Head of caudate nucleus (tissue), 42 donors: ENCODE data around the gene COX7B2.

Source experiments
- DNase-seq, 42 donors: peaks; one replicate each; pipeline versions ENCODE4 v3.0.0 to v3.0.0-alpha.2; 2020 to 2021; ENCODE audit warnings: mixed read lengths in 7 of 42
- intact Hi-C: fragments of 100-400 bp; cut with DNase I; formaldehyde crosslinking; loops from one replicate; pipeline ENCODE4 v1.15.0; 2022

Gene COX7B2

DNA sequence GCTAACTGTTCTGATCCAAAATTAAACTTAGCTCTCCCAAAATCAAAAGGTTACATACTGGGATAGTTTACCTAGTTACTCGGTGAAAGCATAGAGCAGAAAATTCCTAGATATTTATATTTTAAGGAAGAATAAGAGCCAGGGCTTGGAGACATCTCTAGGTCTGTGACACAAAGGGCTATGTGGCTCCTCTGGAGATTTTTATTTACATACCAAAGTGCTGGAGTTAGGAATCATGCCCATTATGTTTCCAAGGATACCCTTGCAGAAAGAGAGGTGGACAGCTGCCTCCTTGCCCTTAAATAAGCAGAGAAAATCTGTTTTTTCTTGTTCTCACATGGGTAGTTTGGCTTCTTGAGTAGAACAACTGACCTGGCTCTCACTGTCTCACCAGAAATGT, 9.0 kb downstream of the COX7B2 start:
- intact Hi-C loops, result no loop called here
- DNase-seq, result no peak

DNA sequence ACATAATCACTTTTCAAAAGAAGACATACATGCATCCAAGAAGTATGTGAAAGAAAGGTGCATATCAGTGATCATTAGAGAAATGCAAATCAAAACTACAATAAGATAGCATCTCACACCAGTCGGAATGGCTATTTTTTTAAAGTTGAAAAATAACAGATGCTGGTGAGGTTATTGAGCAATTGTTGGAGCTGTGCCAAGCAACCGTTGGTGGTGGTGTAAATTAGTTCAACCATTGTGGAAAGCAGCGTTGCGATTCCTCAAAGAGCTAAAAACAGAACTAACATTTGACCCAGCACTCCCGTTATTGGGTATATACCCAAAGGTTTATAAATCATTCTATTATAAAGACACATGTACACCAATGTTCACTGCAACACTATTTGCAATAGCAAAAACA, 14.2 kb downstream of the COX7B2 start:
- intact Hi-C loops, result no loop called here
- no peak for DNase-seq

DNA sequence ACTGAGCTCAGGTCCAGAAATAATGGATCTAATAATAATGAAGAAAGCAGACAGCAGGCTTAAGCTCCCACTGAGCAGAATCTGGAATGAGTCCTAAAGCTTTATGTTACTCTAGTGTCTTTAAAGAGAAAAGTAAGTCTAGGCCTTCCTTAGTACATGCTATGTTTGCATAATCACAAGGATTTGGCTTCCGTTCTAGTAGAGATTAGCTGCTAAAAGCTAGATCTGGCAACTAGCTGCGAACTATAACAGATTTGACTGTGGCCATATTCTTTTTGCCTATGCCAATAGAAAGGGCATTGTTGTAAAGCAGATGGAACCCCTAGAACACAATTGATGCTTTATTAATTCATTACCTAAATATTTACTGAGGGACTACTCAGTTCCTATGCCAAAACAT, 19.0 kb downstream of the COX7B2 start:
- DNase-seq, result no peak
- intact Hi-C loops, result no loop called here

DNA sequence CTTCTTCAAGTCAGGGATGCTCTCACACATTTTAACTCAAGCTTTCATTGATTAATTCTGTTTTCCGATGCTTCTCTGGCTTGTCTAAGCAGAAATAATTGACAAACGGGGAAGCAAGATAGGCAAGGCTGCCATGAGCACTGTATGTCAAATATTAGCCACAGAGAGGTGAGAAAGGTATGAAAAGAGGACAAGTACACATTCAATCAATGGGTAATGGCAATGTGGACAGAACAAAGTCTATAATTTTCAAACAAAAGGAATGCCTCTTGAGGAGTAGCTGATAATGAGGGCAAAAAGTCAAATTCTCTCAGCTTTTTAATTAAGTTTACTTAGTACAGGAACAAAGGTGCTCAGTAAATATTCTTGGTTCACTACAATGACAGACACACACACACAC, 19.6 kb downstream of the COX7B2 start:
- intact Hi-C loops, result no loop called here
- DNase-seq, result no peak

DNA sequence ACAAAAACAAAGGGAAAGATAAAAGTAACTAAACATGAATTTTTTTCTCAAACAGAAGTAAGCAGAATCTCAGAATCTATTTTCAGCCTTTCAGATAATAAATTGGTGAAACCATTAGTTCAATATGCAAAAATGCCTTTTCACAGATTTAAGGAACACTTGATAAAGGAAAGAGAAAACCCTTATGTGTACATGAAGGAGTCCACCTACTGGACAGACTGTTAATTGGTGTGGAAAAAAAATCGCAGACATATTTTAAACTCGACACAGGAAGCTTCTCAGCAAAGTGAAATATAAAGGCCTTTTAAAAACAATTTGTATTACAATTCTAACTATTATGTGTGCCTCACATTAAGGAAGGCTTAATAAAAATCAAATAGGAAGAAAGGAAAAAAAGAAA, 22.3 kb downstream of the COX7B2 start:
- intact Hi-C loops, result no loop called here
- no peak for DNase-seq

DNA sequence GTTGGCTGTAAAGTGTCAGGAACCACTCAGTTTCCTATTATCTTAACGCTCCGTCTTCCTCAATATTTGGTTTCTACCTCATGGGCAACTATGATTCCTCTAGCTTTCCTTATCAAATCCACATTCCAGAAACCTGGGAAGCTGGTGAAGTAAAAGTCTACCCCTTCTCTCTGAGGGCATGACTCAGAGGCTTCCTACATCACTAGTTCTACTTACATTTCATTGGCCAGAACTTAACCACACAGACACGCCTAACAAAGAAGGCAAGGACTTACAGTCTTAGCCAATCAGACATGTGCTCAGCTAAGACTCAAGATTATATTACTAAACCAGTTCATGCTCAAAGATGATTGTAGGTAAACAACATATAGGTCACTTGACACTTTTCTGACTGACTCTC, 30.4 kb downstream of the COX7B2 start:
- DNase-seq, result no peak
- intact Hi-C loops, result no loop called here

DNA sequence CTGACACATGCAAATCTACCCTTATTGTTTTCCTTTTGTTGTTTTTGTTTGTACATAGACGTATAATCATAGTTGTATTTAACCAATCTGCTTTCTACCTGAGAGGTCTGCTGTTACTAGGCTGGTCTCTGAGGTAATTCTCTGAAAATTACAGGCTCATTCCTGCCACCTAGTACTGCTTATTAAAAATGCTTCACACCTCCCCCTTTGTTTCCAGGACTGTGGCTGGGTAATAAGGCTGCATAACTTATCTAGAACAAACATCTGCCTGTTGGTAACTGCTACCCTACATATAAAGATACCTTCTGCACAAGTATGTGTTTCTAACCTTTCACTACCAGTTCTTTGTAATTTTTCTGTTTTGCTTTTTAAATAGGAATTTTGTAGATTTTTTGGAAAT, 34.2 kb downstream of the COX7B2 start:
- intact Hi-C loops, result no loop called here
- DNase-seq, result no peak

DNA sequence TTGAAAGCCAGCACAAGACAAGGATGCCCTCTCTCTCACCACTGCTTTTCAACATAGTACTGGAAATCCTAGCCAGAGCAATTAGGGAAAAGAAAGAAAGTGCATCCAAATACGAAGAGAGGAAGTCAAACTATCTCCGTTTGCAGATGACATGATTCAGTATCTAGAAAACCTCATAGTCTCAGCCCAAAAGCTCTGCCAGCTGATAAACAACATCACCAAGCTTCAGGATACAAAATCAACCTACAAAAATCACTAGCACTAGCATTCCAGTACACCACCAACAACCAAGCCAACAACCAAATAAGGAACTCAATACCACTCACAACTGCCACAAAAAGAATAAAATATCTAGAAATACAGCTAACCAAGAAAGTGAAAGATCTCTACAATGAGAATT, 38.6 kb downstream of the COX7B2 start:
- intact Hi-C loops, result no loop called here

DNA sequence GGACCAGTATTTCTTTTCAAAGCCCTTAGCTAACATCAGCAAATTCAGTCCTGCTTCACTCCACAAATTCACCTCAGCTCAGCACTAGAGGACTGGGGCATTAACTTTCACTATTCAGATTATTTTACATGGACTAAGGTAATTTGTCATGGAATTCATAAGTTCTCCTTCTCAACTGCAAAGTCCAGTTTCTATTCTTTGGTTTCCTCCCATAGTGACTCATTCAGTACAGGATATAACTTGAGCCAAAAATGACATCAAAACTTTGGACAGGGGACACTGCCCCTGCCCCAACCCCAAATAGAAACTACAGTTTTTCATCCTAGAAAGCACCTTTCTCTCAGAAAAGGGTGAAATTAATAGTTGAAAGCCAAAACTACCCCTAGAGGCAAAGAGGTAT, 52.7 kb downstream of the COX7B2 start:
- intact Hi-C loops, result no loop called here
- no peak for DNase-seq

More for the DNA sequence above, 38.6 kb downstream of the COX7B2 start:
- no peak for DNase-seq

DNA sequence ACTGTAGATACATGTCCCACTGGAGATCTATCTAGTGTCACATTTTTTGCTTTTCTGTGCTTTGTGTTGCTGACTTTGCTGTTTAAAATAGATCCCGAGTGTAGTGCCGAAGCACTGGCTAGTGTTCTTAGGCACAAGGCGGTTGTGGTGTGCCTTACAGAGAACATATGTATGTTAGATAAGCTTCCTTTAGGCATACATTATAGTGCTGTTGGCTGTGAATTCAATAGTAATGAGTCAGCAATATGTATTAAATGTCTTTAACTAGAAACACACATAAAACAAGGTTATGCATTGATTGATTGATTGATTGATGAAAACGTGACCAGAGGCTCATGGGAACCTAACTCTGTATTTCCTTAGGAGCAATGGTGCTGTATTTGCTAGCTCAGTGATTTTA, 56.2 kb downstream of the COX7B2 start:
- no peak for DNase-seq
- intact Hi-C loops, result no loop called here

DNA sequence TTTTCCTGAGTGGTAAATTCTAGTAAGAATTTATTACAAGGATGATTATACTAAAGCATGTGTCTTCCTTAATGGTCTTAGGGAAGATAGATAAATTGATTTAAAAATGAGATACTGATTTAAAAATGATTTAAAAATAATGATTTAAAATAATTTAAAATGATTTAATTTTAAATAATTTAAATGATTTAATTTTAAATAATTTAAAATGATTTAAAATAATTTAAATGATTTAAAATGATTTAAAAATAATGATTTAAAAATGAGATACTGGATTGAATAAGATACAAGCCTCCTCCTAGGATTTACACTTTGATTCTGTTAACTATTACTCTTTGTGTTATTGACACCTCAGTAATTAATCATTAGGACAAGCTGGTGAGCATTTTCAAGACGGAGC, 59.0 kb downstream of the COX7B2 start:
- DNase-seq, result no peak
- intact Hi-C loops, result no loop called here

DNA sequence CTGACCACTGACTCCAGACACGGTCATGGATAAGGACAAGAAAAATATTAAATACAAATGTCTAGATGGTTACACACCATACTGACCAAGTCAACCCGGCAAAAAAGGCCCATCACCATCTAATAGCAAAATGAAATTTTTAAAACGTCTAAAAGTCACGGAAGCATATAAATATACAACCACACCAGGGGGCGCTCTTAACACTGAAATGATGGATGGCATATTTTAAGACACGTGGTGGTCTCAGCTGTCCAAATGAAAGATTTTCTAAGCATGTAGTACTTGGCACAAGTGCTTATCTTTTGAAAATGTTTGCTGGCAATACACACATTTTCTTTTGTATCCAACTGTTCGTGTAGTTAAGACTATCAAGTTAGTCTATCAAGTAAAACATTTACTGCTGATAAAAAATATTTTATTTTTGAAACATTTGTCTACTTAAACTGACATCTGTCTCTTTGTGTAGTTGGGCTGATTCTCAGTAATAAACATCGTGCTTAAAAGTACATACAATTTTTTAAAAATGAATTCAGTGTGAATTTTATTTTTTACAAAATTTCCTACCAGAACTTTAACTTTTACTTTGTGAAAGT, 64.6 kb downstream of the COX7B2 start:
- DNase-seq, result peak in 35 of 42 donors; percentile 13 to 88 (median 62)
- intact Hi-C loops, result loop anchor here (5.0 to 10.0 kb wide), 2 partner anchors 188 to 540 kb away; partner anchors contain the start of gene GABRB1

DNA sequence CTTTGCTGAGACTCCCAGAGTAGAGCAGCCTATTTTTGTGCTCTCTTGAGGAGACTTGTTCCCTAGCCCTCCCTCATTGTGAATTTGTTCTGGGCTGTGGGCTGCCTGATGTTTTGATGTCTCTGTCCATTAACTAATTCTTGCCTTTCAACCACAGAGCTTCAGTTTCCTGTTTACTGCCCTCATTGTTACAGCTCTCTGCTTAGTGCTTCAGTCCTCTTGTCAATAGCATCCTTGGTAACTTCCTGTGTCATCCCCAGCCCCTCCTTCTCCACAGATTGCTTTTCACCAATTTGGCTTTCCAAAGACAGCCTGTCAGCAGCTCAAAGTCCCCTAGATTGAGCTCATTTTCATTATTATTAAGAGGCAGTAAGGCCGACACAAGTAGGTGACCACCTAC, 69.9 kb downstream of the COX7B2 start:
- DNase-seq, result peak in 21 of 42 donors; percentile 6 to 51 (median 29)
- intact Hi-C loops, result no loop called here

DNA sequence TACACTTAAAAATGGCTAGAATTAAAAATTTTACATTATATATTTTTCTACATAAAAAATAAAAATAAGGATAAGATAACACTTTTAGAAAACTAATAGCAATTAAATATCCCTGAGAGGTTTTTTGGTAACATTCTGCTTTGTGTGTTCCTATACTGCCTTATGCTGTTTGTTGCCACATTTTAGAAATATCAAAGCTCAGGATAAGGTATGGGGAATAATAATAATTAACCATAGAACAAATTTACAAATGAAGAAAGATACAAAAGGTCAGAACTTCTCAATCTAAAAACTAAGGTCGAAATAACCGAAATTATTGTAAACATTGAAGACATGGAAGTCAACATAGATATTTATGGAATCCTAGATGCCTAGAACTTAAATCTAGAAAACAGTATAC, 71.4 kb downstream of the COX7B2 start:
- no peak for DNase-seq
- intact Hi-C loops, result no loop called here

DNA sequence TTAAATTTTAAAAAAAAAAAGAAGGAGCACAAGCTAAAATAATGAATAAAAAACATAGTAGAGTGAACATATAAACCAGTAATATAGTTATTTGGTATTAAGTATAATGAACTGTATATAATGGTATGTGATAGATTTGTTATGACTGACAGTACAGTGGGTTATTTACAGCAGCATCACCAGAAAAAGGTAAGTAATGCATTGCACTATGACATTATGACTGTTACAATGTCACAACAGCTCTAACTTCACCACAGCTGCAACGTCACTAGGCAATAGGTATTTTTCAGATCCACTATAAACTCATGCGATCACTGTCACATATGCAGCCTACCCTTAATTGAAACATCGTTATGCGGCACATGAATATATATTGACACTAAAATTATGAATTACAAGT, 72.5 kb downstream of the COX7B2 start:
- intact Hi-C loops, result no loop called here
- DNase-seq, result no peak

DNA sequence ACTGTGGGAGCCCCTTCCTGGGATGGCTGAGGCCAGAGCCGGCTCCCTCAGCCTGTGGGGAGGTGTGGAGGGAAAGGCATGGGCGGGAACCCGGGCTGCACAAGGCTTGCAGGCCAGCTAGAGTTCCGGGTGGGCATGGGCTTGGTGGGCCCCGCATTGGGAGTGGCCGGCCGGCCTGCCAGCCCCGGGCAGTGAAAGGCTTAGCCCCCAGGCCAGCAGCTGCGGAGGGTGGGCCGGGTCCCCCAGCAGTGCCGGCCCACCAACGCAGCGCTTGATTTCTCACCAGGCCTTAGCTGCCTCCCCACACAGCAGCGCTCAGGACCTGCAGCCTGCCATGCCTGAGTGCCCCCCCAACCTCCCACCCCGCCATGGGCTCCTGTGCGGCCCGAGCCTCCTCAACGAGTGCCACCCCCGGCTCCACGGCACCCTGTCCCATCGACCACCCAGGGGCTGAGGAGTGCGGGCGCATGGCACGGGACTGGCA, 78.0 kb downstream of the COX7B2 start:
- no peak for DNase-seq

DNA sequence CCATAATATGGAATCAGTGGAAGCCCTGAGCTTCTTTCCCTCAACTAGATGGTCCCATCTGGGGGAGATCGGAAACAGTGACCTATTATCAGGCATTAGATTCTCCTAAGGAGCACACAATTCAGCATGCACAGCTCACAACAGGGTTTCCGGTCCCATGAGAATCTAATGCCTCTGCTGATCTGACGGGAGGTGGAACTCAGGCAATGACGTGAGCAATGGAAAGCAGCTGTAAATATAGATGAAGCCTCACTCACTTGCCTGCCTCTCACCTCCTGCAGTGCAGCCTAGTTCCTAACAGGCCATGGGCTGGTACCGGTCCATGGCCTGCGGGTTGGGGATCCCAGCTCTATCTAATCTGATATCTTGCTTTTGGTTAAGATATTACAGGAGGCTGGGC, 88.9 kb downstream of the COX7B2 start:
- DNase-seq, result no peak
- intact Hi-C loops, result no loop called here

More for the DNA sequence above, 78.0 kb downstream of the COX7B2 start:
- intact Hi-C loops, result no loop called here

DNA sequence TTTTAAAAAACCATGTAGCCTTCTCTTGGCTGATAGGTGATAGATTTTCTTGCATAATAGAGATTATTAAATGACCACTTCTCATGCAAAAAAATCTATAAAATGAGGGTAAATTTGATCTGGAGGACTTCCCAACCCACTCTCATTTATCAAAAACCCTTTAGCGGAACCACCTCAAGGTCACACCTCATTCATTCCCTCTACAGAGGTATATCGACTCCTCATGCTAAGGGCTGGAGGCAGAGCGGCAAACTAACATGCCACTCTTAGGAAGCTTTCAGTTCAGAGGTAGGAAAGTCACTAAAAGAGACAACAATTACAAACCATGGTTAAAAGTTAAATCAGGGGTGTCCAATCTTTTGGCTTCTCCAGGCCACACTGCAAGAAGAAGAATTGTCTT, 90.0 kb downstream of the COX7B2 start:
- intact Hi-C loops, result no loop called here

DNA sequence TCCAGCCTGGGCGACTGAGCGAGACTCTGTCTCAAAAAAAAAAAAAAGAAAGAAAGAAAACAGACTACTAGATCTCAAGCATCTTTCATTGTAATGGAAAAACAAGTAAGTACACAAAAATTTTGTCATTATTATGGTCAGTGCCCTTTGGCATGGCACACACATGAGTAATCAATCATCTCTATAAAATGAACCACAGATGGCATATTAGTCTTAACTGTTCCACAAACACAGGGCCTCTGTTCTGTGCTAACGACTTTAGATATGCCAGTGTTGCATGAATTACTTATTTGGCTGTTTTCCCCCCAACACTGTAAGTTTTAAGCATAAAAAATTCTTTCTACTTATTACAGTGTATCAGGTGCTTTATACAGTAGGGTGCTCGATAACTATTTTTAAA, 90.4 kb downstream of the COX7B2 start:
- intact Hi-C loops, result no loop called here
- DNase-seq, result no peak

More for the DNA sequence above, 90.0 kb downstream of the COX7B2 start:
- DNase-seq, result no peak

DNA sequence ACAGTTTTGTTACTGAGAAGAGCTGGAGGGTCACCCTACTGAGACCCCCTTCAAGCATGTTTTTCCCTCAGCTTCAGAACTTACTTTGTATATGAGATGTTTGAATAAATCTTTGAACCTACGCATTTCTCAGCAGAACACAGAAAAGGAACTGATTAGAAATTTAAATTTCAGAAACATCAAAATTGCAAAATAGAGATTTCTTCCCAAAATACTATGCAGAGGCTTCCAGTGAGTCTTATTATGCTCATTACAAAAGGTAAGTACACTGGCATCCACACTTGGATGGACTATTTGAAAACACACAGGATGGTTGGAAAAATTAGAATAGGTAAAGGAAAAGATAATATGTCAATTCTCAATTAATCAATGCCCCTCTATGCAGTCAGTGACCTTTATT, 91.2 kb downstream of the COX7B2 start:
- intact Hi-C loops, result no loop called here
- no peak for DNase-seq

DNA sequence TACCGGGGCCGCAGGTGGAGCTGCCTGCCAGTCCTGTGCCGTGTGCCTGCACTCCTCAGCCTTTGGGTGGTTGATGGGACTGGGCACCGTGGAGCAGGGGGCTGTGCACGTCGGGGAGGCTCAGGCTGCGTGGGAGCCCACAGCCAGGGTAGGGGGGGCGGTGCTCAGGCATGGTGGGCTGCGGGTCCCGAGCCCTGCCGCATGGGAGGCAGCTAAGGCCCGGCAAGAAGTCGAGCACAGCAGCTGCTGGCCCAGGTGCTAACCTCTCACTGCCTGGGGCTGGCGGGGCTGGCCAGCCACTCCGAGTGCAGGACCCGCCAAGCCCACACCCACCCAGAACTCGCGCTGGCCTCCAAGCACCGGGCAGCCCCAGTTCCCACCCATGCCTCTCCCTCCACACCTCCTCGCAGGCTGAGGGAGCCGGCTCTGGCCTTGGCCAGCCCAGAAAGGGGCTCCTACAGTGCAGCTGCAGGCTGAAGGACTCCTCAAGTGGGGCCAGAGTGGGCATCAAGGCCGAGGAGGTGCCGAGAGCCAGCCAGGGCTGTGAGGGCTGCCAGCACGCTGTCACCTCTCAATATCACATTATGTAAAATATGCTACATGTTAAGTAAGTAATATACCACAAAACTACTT, 104.1 kb downstream of the COX7B2 start:
- intact Hi-C loops, result no loop called here

More for the DNA sequence above, 104.1 kb downstream of the COX7B2 start:
- no peak for DNase-seq
